HepG2 (cell line): ENCODE results near the gene CTU1. TPM values are rescaled to one million over a fixed set of nuclear protein-coding genes. Genes with fewer than 3 reads are reported as not detected.

Source experiments
- KLF16 ChIP-seq, 2 experiments: sonication (generic) in 1 of 2; formaldehyde crosslinking in 1 of 2; IDR thresholded peaks; 2 replicates each; pipeline versions ENCODE4 v1.6.1 to v1.8.0; 2016 to 2023; ENCODE audit warnings: missing genetic modification reagents in 2 of 2, missing compliant biosample characterization in 1 of 2
- NFATC3 ChIP-seq: sonication (generic); formaldehyde crosslinking; IDR thresholded peaks from 2 replicates; pipeline ENCODE4 v1.5.1; 2020; ENCODE audit warnings: mild to moderate bottlenecking, missing genetic modification reagents
- NFE2L1 ChIP-seq: sonication (generic); formaldehyde crosslinking; IDR thresholded peaks from 2 replicates; pipeline ENCODE4 v1.4.0; 2020; ENCODE audit warnings: missing genetic modification reagents, mild to moderate bottlenecking, borderline replicate concordance
- NFRKB ChIP-seq: fragments of 450-650 bp; IDR thresholded peaks from 2 replicates; pipeline ENCODE4 v1.6.1; 2017
- NR1H2 ChIP-seq: sonication (generic); formaldehyde crosslinking; IDR thresholded peaks from 2 replicates; pipeline ENCODE4 v1.8.1; 2022; ENCODE audit warnings: low read depth, missing genetic modification reagents, borderline replicate concordance
- PCBP1 ChIP-seq: fragments of 200-400 bp; formaldehyde crosslinking; IDR thresholded peaks from 2 replicates; pipeline ENCODE4 v1.6.1; 2017; ENCODE audit warnings: mild to moderate bottlenecking, low read depth, low read length, borderline replicate concordance
- RBM22 ChIP-seq: fragments of 200-400 bp; formaldehyde crosslinking; optimal IDR thresholded peaks from 2 replicates; pipeline ENCODE3; 2017; ENCODE audit warnings: mild to moderate bottlenecking, low read length, moderate library complexity
- RCOR2 ChIP-seq: IDR thresholded peaks from 2 replicates; pipeline ENCODE4 v1.6.1; 2016; ENCODE audit warnings: missing biosample characterization, missing genetic modification reagents
- REPIN1 ChIP-seq: sonication (generic); formaldehyde crosslinking; IDR thresholded peaks from 2 replicates; pipeline ENCODE4 v1.8.0; 2022; ENCODE audit warnings: missing genetic modification reagents, low read depth, mild to moderate bottlenecking, borderline replicate concordance
- REXO4 ChIP-seq: sonication (generic); formaldehyde crosslinking; IDR thresholded peaks from 2 replicates; pipeline ENCODE4 v1.8.0; 2022; ENCODE audit warnings: missing genetic modification reagents, mild to moderate bottlenecking, borderline replicate concordance
- SIX1 ChIP-seq: sonication (generic); formaldehyde crosslinking; IDR thresholded peaks from 2 replicates; pipeline ENCODE4 v1.4.0; 2020; ENCODE audit warnings: missing genetic modification reagents, borderline replicate concordance
- SMARCC2 ChIP-seq: fragments of 450-650 bp; IDR thresholded peaks from 2 replicates; pipeline ENCODE4 v1.6.1; 2017; ENCODE audit warnings: antibody characterized with exemption, mild to moderate bottlenecking
- ZNF205 ChIP-seq: IDR thresholded peaks from 2 replicates; pipeline ENCODE4 v1.6.1; 2018; ENCODE audit warnings: missing biosample characterization, missing genetic modification reagents
- ZNF317 ChIP-seq: sonication (generic); formaldehyde crosslinking; IDR thresholded peaks from 2 replicates; pipeline ENCODE4 v1.5.0; 2020; ENCODE audit warnings: mild to moderate bottlenecking, missing genetic modification reagents
- ZNF337 ChIP-seq: sonication (generic); formaldehyde crosslinking; IDR thresholded peaks from 2 replicates; pipeline ENCODE4 v1.5.1; 2020; ENCODE audit warnings: missing genetic modification reagents, low read depth, mild to moderate bottlenecking, borderline replicate concordance
- ZNF552 ChIP-seq: sonication (generic); formaldehyde crosslinking; IDR thresholded peaks from 2 replicates; pipeline ENCODE4 v1.9.0; 2022; ENCODE audit warnings: missing genetic modification reagents, mild to moderate bottlenecking, borderline replicate concordance
- ZNF672 ChIP-seq: sonication (generic); formaldehyde crosslinking; IDR thresholded peaks from 2 replicates; pipeline ENCODE4 v1.8.1; 2022; ENCODE audit warnings: missing genetic modification reagents
- ZSCAN25 ChIP-seq: sonication (generic); formaldehyde crosslinking; IDR thresholded peaks from 2 replicates; pipeline ENCODE4 v1.8.0; 2022; ENCODE audit warnings: mild to moderate bottlenecking, missing genetic modification reagents
- polyA plus RNA-seq, 8 experiments: library from polyadenylated mRNA; depleted of rRNA in 3 of 8; stranded (reverse) in 7 of 8; unstranded in 1 of 8; fragments of >200 nt; fragmentation: Illumina TruSeq in 4 of 8; extraction: Trizol in 4 of 8; gene quantifications; 2 replicates each; pipeline versions ENCODE4 v1.2.1 to v1.2.3, GENCODE V29; 2011 to 2016; ENCODE audit warnings: low read depth in 4 of 8, missing spikeins in 1 of 8, mixed read lengths in 1 of 8; ENCODE audit not compliant: insufficient read depth in 1 of 8
- total RNA-seq, 5 experiments: library from RNA; depleted of rRNA; stranded (reverse); fragments of >200 nt; fragmentation: Illumina TruSeq; extraction: Trizol; gene quantifications; 2 replicates each; pipeline ENCODE4 v1.2.3, GENCODE V29; 2016; ENCODE audit warnings: low read depth in 1 of 5
- TF ChIP-seq, protein P1 (sequence below): IDR thresholded peaks from 2 replicates; pipeline ENCODE4 v1.6.1; 2016; ENCODE audit warnings: low read depth, control low read depth
- TF ChIP-seq, protein P2 (sequence below), 2 experiments: fragments of 450-650 bp in 1 of 2; sonication (generic) in 1 of 2; formaldehyde crosslinking; IDR thresholded peaks; 2 replicates each; pipeline versions ENCODE4 v1.5.0 to v1.8.0; 2020 to 2022; ENCODE audit warnings: mild to moderate bottlenecking in 1 of 2, missing genetic modification reagents in 1 of 2
- TF ChIP-seq, protein P3 (sequence below): sonication (generic); formaldehyde crosslinking; IDR thresholded peaks from 2 replicates; pipeline ENCODE4 v1.5.0; 2020; ENCODE audit warnings: mild to moderate bottlenecking, missing genetic modification reagents
- TF ChIP-seq, protein P4 (sequence below): sonication (generic); formaldehyde crosslinking; IDR thresholded peaks from 2 replicates; pipeline ENCODE4 v1.5.1; 2020; ENCODE audit warnings: mild to moderate bottlenecking, missing genetic modification reagents, moderate library complexity

The CTU1 gene
- total and polyA plus RNA-seq, 2 of the 13 experiments (the other 11 are each of a cell fraction or from before 2014, with no cell fraction given), result 1.9 to 2.9 TPM

DNA sequence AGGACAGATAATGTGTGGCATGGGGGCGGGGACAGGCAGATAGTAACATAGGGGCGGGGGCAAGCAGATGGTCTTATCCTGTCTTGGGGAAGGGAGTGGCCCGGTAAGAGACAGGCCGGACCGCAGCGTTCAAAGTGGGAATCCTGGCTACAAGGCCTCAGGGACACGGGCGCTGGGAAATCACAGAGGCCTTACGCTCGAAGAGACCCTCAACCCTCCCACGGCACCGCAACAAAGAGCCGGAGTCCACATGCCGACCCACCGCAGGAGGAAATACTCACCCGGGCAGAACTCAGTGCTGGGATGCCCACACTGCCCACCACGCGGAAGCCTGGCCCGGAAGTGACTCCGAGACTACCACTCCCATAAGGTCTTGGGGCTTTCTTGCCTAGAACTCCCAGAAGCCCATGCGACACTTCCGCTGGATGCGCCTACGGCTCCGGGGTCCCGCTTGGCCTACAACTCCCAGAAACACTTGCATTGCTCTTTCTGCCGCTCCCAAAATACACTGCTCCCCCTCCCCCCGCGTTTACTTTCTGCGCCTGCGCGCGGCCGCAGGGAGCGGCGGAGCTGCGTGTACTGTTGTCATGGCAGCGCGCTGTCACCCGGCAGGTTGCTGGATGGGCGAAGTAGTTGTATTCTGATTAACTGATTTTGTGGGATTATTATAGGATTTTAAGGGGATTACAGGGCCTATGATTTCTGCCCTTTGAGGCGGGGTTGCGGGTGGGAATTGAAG is at the start of gene CTU1 (continued):
- TF ChIP-seq NFRKB, result no peak
- TF ChIP-seq ZNF205 (CRISPR knock-in tag), result no peak
- TF ChIP-seq SIX1 (CRISPR knock-in tag), result no peak
- TF ChIP-seq RBM22, result peak; percentile 58
- TF ChIP-seq RCOR2, result no peak
- TF ChIP-seq ZNF672 (CRISPR knock-in tag), result no peak
- TF ChIP-seq NFE2L1 (CRISPR knock-in tag), result no peak
- TF ChIP-seq, protein P1, sequence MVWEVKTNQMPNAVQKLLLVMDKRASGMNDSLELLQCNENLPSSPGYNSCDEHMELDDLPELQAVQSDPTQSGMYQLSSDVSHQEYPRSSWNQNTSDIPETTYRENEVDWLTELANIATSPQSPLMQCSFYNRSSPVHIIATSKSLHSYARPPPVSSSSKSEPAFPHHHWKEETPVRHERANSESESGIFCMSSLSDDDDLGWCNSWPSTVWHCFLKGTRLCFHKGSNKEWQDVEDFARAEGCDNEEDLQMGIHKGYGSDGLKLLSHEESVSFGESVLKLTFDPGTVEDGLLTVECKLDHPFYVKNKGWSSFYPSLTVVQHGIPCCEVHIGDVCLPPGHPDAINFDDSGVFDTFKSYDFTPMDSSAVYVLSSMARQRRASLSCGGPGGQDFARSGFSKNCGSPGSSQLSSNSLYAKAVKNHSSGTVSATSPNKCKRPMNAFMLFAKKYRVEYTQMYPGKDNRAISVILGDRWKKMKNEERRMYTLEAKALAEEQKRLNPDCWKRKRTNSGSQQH (CRISPR knock-in tag), result peak; percentile 69; the same call in 1 of the 2 replicates
- no peak for TF ChIP-seq ZNF552
- no peak for TF ChIP-seq ZNF337
- TF ChIP-seq, protein P2, sequence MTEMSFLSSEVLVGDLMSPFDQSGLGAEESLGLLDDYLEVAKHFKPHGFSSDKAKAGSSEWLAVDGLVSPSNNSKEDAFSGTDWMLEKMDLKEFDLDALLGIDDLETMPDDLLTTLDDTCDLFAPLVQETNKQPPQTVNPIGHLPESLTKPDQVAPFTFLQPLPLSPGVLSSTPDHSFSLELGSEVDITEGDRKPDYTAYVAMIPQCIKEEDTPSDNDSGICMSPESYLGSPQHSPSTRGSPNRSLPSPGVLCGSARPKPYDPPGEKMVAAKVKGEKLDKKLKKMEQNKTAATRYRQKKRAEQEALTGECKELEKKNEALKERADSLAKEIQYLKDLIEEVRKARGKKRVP (CRISPR knock-in tag; IDR thresholded peaks at IDR 0.05), result no peak
- 0 out of 2 replicates have a peak, but pooled peaks have one; percentile 62 for TF ChIP-seq PCBP1
- TF ChIP-seq KLF16 (CRISPR knock-in tag; IDR thresholded peaks at IDR 0.05), result peak in 1 of 2 experiments; percentile 91; a peak in 2 of 4 replicates
- TF ChIP-seq REXO4, result no peak
- no peak; the same call in 1 of the 2 replicates for TF ChIP-seq ZNF317 (CRISPR knock-in tag)
- no peak for TF ChIP-seq NFATC3 (CRISPR knock-in tag)
- TF ChIP-seq, protein P3, sequence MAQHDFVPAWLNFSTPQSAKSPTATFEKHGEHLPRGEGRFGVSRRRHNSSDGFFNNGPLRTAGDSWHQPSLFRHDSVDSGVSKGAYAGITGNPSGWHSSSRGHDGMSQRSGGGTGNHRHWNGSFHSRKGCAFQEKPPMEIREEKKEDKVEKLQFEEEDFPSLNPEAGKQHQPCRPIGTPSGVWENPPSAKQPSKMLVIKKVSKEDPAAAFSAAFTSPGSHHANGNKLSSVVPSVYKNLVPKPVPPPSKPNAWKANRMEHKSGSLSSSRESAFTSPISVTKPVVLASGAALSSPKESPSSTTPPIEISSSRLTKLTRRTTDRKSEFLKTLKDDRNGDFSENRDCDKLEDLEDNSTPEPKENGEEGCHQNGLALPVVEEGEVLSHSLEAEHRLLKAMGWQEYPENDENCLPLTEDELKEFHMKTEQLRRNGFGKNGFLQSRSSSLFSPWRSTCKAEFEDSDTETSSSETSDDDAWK, result no peak
- no peak for TF ChIP-seq SMARCC2
- TF ChIP-seq ZSCAN25 (CRISPR knock-in tag), result no peak
- TF ChIP-seq REPIN1 (CRISPR knock-in tag), result peak; percentile 21; the same call in 1 of the 2 replicates
- TF ChIP-seq, protein P4, sequence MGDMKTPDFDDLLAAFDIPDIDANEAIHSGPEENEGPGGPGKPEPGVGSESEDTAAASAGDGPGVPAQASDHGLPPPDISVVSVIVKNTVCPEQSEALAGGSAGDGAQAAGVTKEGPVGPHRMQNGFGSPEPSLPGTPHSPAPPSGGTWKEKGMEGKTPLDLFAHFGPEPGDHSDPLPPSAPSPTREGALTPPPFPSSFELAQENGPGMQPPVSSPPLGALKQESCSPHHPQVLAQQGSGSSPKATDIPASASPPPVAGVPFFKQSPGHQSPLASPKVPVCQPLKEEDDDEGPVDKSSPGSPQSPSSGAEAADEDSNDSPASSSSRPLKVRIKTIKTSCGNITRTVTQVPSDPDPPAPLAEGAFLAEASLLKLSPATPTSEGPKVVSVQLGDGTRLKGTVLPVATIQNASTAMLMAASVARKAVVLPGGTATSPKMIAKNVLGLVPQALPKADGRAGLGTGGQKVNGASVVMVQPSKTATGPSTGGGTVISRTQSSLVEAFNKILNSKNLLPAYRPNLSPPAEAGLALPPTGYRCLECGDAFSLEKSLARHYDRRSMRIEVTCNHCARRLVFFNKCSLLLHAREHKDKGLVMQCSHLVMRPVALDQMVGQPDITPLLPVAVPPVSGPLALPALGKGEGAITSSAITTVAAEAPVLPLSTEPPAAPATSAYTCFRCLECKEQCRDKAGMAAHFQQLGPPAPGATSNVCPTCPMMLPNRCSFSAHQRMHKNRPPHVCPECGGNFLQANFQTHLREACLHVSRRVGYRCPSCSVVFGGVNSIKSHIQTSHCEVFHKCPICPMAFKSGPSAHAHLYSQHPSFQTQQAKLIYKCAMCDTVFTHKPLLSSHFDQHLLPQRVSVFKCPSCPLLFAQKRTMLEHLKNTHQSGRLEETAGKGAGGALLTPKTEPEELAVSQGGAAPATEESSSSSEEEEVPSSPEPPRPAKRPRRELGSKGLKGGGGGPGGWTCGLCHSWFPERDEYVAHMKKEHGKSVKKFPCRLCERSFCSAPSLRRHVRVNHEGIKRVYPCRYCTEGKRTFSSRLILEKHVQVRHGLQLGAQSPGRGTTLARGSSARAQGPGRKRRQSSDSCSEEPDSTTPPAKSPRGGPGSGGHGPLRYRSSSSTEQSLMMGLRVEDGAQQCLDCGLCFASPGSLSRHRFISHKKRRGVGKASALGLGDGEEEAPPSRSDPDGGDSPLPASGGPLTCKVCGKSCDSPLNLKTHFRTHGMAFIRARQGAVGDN (CRISPR knock-in tag), result peak; percentile 58
- no peak for TF ChIP-seq NR1H2 (CRISPR knock-in tag)
